ENCODE results near the gene CD4.
"Not testable (repeated sequence)": the region's sequence is repeated elsewhere in the genome, so short reads cannot be mapped to it uniquely, and the experiment has no call there.

Gene CD4

GRCh38 chr12:6866163-6866919, 77.0 kb downstream of the CD4 start:
- no peak for DNase-seq

- DNase-seq = peak in 15 of 58 donors; percentile 22 to 81 (median 56)
These were observed 77.6 kb downstream of the CD4 start for GRCh38 chr12:6866920-6867412.

- DNase-seq = peak in 57 of 58 donors; percentile 15 to 92 (median 80)
These were observed 78.3 kb downstream of the CD4 start, which contains the start of gene TPI1 for GRCh38 chr12:6867413-6868210. TPI1 (plus strand) TSS chr12:6867531; CDS start chr12:6867567, 36 bp downstream.

- peak in 7 of 58 donors; percentile 3 to 58 (median 17) for DNase-seq
These were observed 79.1 kb downstream of the CD4 start for GRCh38 chr12:6868211-6869048.

- DNase-seq = peak in 53 of 58 donors; percentile 4 to 82 (median 49)
These were observed 80.0 kb downstream of the CD4 start for GRCh38 chr12:6869049-6870021.

- DNase-seq = not testable (repeated sequence)
These were observed 81.0 kb downstream of the CD4 start for GRCh38 chr12:6870304-6870703.

Measured in anterior cingulate cortex (tissue), 58 donors.